NB4 (cell line): Measurements from ENCODE around the gene MTCP1.

Experiments
- DNase-seq: peaks from one replicate; pipeline ENCODE4 v3.0.0; 2010; ENCODE audit warnings: low read depth
- H3K4me3 ChIP-seq: one replicate; pipeline ENCODE4 v1.5.1; 2011; ENCODE audit warnings: mild to moderate bottlenecking, low read depth, low read length, moderate library complexity
- CTCF ChIP-seq: IDR thresholded peaks from one replicate; pipeline ENCODE4 v1.5.1; 2012; ENCODE audit warnings: low read depth, low read length
- MAX ChIP-seq: IDR thresholded peaks from 2 replicates; pipeline ENCODE4 v1.6.1; 2011; ENCODE audit warnings: low read depth, low read length
- MYC ChIP-seq: IDR thresholded peaks from 2 replicates; pipeline ENCODE4 v1.6.1; 2011; ENCODE audit warnings: low read depth, low read length
- POLR2A ChIP-seq: IDR thresholded peaks from 2 replicates; pipeline ENCODE4 v1.6.1; 2011; ENCODE audit warnings: mild to moderate bottlenecking; ENCODE audit not compliant: insufficient read length; ENCODE audit errors: extremely low read depth

The MTCP1 gene

GRCh38 chrX:155053656-155054055, 17.3 kb downstream of the MTCP1 start:
- DNase-seq: no peak
- TF ChIP-seq MYC: no peak
- no peak for TF ChIP-seq POLR2A
- no peak for TF ChIP-seq MAX
- no peak for TF ChIP-seq CTCF
- no peak overlapping the region for H3K4me3 ChIP-seq

GRCh38 chrX:155052738-155053498, 18.0 kb downstream of the MTCP1 start:
- DNase-seq: no peak
- H3K4me3 ChIP-seq: no peak overlapping the region
- no peak for TF ChIP-seq CTCF
- no peak for TF ChIP-seq MYC
- TF ChIP-seq MAX: no peak
- no peak for TF ChIP-seq POLR2A

- DNase-seq: peak; percentile 79
- TF ChIP-seq CTCF (peak; percentile 71), POLR2A (no peak)
- H3K4me3 ChIP-seq: no peak overlapping the region
Observed at GRCh38 chrX:155048977-155049619, 21.8 kb downstream of the MTCP1 start.

GRCh38 chrX:155046811-155047528, 24.0 kb downstream of the MTCP1 start:
- no peak overlapping the region for H3K4me3 ChIP-seq
- TF ChIP-seq CTCF (no peak), MAX (no peak), MYC (no peak), POLR2A (no peak)
- DNase-seq: no peak

GRCh38 chrX:155046129-155046810, 24.7 kb downstream of the MTCP1 start:
- no peak overlapping the region for H3K4me3 ChIP-seq
- no peak for TF ChIP-seq MAX
- TF ChIP-seq POLR2A: no peak
- no peak for TF ChIP-seq MYC
- TF ChIP-seq CTCF: no peak
- DNase-seq: no peak
